GM19372 (cell line): ENCODE measurements around the gene LPIN1.

Source experiments
- ATAC-seq: cut with Tn5 transposase; IDR thresholded peaks from one replicate; pipeline ENCODE4 v1.9.1; 2021; ENCODE audit warnings: mild to moderate bottlenecking, low read depth, moderate library complexity; ENCODE audit not compliant: unreplicated experiment

Gene LPIN1, protein sequence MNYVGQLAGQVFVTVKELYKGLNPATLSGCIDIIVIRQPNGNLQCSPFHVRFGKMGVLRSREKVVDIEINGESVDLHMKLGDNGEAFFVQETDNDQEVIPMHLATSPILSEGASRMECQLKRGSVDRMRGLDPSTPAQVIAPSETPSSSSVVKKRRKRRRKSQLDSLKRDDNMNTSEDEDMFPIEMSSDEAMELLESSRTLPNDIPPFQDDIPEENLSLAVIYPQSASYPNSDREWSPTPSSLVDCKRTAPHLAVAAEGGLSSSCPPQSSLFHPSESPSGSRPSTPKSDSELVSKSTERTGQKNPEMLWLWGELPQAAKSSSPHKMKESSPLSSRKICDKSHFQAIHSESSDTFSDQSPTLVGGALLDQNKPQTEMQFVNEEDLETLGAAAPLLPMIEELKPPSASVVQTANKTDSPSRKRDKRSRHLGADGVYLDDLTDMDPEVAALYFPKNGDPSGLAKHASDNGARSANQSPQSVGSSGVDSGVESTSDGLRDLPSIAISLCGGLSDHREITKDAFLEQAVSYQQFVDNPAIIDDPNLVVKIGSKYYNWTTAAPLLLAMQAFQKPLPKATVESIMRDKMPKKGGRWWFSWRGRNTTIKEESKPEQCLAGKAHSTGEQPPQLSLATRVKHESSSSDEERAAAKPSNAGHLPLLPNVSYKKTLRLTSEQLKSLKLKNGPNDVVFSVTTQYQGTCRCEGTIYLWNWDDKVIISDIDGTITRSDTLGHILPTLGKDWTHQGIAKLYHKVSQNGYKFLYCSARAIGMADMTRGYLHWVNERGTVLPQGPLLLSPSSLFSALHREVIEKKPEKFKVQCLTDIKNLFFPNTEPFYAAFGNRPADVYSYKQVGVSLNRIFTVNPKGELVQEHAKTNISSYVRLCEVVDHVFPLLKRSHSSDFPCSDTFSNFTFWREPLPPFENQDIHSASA

DNA sequence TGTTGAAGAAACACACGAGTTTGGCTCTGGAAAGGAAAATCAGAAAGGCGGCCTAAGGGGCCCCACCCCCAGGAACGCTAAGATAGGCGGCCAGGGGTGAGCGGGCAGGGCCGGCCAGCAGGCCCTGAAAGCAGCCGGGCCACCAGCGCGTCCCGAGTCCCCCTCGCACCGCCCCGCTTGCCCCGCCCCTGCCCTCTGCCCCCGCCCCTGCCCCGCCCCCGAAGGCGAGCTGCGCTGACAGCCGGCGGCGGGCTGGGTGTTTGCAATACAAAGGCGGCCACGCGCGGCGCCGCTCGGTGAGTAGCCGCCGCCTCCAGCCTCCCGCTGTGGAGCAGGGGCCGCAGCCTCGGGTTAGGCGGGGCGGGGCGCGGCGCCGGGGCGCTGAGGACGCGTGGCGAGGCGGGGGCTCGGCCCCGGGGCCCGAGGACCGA is at the start of gene LPIN1:
Gene LPIN1, plus strand, starts transcription at position 257 of the 431 bp plus-strand sequence. CDS start 18,910 bp downstream, outside the sequence.
- peak; percentile 62 for ATAC-seq

DNA sequence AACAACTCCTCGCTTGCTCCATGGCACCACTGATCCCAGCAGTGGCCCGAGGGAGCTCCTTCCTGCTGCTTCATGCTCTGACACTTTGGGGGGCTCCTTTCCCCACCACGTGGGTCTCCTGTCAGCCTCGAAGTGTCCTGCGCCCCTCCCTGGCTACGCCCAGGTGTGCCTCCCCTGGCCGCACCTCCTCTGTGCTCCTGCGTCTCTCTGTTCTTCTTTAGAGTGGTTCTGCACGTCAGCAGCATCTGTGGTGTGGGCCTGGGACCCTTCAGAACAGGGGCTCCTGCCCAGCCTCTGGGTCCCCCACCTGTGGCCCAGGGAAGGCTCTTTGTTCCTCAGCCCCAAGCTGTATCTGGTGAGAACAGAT is 49.7 kb upstream of the LPIN1 start:
- ATAC-seq, result no peak

DNA sequence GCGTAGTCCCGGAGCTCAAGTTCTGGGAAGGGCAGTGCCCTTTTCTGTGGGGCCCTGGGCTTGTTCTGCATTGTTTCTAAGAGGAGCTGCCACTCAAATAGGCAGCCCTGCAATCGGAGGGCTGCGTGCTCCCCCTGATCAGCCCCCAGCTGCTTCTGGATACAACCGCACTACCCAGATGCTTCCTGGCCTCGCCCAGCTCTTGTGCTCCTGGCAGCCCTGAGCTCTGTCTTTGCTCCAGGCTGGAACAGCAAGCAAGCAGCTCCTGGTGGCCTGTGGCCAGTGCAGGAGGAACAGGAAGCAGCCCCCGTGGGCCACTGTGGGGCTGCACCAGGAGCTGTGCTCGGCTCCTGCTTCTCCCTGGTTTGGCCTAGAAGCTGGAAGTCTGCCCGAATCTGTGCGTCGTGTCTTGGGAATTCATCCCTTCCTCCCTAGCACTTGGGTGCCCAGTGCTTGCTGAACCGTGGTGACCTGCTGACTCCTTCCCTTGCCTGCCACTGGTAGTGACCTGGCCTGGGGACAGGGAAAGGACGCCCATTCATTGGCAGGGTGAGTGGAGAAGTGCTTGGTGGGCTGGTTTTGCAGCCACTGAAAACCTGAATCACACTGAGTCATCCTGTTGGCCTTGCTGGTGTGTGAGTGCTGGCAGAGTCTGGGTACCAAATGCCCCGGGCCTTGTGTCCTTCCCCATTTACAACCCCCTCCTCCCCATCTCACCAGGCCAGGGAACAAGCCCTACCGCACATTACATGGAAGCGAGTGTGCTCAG is 49.1 kb upstream of the LPIN1 start:
- no peak for ATAC-seq

DNA sequence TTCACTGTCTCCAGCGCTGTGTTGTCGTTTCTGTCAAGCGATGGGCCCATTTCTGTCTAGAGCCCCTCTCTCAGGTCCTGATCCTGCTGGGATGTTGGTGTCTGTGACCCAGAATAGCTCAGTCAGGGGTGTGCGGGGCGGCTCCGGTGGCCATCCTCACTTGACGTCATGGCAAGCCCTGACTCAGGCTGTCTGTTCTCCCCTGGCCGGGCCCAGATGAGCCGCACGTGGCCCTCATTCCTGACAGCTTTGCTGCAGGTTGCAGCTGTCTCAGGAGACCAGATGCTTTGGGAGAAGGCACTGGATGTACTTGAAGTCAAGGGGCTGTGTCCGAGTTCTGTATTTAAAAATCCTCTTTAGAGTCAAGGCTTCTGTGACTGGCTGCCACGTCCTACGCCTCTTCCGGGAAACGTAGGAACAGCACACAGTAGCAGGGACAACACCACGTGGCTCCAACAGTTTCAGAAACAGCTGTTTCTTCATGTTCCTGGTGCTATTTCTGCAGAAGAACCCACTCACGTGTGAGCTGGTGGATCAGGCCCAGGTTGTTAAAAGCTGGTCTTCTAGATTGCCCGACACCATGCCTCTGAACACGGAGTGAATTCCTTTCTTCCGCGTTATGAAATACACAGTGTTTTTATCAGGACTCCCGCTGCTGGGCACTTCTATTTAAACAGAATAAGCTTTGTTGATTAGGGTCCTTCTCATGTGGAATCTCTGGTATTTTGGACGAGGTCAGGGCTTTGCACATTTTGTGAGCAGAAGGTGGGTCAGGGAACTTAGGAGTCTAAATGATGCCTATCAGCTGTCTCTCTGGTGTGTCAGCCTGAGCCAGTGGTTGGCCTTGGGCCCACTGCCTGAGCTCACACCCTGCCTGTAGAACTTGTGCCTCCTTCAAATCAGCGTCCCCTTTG is 48.2 kb upstream of the LPIN1 start:
- ATAC-seq, result no peak

DNA sequence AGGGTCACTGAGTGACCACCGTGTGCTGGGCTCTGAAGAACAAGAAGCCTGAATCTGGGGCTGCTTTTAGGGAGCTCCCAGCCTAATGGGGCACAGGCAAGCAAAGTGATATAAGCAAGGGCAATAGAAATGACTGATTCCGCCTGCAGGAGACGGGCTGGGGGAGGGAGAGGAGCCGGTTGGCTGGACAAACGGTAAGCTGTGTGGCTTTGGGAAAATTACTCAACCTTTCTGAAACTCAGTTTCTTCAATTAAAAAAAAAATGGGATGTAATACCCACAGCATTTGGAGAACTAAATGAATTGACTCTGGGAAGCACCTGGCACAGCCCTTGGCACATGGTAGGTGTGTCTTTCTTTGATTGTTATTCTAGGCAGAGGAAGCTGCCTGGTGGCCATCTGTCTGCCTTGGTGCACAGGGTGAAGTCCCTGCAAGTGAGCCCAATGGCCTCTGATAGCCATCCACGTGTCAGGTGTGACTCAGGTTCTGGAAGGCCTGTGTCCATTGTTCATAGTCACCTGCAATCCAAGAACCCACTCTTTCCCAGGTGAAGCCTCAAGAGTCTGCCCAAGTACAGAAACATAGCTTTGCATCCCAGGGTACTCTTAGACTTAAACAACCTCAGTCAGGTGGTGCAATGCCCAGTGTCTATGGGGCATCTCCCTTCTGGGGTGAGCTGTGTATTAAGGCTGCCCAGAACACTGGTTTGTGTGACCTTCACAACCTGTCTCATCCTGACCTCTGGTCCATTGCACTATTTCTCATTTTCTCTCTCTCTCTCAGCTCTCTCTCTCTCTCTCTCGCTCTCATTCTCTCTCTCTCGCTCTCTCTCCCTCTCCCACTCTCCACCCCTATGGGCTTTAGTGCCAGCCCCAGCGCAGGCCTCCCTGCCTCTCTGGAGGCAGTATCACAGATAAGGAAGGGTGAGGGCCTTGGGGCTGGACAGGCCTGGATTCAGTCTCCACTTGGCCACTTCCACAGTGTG is 46.5 kb upstream of the LPIN1 start:
- ATAC-seq, result no peak

DNA sequence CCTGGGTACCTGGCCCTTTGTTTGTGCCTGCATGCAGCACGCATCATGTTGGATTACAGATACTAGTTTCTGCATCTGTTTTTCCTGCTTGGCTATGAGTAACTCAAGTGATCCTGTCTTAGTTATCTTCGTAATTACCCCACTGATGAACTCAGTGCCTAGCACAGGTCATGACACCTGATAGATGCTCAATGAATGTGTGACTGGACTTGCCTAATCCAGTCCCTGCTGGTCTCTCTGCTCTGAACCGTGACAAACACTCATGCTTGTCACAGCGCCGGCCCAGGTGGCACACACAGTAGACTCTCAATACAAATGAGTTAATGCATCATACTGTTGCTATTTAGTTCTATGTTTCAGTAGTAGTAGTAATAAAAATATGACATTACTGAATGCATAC is 45.2 kb upstream of the LPIN1 start:
- no peak for ATAC-seq

DNA sequence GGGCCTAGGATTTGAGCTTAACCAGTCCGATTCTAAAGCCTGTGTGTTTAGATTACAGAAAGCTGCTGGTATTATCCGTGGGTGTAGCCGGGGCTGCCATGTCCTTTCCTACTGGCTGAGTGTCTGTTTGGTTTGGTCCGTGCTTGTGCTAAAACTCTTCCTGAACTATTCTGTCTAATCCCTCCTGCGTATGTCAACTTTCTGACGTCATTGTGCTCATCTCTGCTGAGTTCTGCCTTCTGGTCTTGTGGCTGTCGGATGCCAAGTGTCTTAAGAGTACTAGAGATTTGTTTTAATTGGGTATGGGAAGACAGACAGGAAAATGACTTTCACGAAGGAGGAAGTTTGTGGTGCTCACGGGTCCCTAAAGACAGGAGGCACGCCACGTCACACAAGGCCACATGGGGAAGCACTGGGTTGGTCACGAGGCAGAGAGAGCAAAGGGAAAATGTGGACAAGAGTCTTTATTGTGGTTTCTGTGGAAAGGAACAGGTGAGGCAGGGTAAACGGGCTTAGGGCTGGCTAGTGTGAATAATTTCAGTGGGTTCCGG is 44.6 kb upstream of the LPIN1 start:
- no peak for ATAC-seq

DNA sequence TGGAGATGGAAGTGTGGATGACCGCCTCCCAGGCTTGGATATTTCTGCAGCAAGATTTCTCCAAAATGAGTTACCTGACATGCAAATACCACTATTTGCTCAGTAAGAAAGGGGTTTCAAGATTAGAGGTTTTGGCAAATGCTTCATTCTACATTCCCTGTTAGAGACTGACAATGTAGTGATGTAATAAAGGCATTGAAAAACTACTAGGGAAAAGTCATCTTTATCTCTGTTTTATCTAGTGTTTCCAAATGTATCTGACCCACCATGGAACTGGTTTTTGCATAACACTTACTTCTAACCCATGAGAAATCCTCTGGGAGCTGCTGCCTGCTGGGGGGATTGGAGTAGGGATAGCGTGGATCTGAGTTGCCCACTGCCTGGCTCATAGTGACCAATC is 43.5 kb upstream of the LPIN1 start:
- no peak for ATAC-seq

DNA sequence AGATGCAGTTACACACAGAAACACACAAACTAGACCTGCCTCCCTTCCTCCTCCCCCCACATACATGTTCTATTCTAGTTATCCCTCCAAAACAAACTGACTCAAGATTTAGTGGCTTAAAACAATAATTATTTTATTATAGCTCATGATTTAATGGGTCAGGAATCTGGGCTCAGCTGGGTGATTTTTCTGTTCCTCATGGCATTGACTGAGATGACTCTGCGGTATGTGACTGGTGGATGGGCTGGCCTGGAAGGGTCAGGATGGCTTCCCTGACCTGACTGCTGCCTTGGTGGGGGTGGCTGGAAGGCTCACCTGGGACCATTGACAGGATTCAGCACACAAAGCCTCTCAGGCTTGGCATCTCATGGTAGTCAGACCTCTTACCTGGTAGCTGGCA is 42.7 kb upstream of the LPIN1 start:
- no peak for ATAC-seq

DNA sequence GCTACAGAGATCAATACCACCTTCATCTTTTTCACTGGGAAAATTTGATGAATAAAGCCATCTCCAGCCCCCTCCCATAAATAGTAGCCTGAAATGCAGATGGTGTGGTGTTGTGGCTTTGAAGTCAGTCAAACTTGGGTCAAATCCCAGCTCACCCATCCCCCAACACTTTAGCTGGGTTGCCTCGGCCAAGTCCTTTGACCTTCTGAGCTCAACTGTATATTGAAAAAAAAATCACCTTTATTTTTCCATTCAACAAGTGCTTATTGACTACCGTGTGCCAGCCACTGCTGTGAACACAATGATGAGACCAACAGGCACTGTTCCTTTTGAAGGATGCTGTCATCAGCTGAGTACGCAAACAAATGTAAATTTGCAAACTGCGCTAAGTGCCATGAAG is 41.4 kb upstream of the LPIN1 start:
- no peak for ATAC-seq

DNA sequence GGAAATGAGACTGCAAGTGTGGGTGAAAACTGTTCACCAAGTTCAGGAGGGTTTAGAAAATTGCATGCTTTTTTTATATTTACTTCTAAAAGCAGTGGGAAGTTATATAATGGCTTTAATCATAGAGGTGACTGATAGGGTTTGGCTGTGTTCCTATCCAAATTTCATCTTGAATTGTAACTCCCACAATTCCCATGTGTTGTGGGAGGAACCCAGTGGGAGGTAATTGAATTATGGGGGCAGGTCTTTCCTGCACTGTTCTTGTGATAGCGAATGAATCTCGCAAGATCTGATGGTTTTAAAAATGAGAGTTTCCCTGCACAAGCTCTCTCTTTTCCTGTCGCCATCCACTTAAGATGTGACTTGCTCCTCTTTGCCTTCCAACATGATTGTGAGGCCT is 40.7 kb upstream of the LPIN1 start:
- ATAC-seq, result no peak

DNA sequence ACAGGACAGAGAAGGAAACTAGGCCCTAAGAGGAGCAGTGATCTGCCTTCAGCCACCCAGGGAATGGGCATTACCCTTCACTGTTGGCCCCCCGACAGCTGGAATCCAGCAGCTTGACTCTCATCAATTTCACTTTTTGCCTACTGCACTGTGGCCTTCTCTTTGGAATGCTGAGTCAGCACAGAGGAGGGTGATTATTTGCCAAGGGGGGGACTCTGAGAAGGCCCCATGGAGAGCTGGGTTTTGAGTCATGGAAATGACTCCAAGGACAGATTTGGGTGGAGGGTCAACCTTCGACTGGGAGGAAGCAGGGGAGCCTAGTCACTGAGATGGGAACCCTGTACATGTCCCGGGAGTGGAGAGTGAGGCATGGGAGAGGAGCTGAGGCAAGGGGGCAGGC is 38.3 kb upstream of the LPIN1 start:
- ATAC-seq, result no peak

DNA sequence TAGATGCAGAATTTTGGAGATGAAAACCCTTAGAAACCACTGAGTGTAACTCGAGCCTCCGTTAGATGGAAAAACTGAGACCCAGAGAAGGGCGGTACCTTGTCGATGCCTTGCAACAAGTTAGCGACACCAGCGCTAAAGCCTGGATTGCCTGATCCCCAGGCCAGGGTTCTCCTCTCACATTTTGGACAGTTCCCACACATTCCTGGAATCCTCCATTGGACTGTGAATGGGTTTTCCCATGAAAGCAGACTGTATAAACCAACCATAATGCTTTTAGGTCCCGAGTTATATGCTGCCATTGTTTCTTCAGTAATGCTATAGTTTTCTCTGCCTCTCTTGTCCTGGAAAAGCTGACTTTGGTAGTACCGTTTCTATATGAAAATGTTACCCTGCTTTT is 37.1 kb upstream of the LPIN1 start:
- no peak for ATAC-seq

DNA sequence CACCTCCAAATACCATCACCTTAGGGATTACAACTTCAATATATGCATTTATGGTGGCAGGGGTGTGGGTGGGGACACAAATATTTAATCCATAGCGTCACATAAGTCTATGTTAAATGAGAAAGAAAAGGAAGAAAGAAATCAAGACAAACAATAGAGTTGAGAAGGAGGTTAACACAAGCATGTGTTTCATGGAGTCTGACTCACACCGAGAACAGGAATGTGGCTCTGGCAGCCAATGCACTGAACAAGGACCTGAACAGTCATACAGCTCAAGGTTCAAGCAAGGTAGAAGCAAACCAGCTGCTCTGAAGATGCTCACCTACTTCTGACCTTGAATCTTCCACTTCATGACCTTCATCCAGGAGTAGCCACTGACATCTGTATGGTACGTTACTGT is 36.2 kb upstream of the LPIN1 start:
- no peak for ATAC-seq

DNA sequence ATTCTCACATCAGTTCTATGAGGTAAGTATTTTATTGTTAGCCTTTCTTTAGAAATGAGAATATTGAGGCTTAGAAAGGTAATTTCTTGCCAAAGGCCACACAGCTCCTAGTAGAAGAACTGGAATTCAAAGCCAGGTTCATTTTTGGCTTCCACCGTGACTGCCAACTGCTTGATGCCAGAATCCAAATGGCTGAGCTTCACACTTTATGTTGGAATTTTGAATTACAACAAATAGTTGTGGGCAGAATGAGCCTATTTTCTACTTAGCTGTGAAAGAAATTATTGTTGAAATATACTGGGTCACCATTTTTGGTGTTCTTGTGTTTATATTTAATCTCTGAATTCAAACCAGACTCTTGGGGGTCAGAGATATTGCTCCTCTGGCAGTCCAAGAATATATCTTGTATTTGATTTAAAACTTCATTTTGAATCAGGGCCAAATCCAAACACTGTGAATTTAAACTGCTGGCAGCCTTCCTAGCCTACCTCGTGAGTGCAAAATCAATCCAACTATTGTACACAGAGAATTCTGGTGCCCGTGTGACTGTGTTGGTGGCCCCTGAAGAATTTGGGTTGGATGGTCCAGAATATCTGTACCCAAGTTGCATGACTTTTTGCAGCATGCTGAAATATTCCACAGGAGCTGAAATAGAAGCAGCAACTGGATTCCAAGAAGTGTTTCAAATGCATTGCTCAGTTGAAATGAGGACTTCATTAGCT is 35.6 kb upstream of the LPIN1 start:
- ATAC-seq, result no peak

DNA sequence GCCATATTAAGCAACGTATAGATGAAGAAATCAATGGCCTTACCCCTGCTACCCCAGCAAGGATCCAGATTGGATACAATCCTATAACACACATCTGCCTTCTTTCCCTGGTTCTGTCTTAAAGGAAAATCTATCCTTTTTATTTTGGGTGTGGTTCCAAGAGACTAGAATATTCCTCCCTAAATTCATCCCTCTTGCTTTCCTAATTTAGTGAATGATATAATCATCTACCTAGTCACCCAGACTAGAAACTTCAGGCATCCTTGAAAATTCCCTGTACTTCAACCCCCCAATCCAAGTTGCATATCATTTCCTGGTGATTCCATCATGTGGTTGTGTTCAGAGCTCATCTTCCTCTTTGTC is 35.1 kb upstream of the LPIN1 start:
- ATAC-seq, result no peak

DNA sequence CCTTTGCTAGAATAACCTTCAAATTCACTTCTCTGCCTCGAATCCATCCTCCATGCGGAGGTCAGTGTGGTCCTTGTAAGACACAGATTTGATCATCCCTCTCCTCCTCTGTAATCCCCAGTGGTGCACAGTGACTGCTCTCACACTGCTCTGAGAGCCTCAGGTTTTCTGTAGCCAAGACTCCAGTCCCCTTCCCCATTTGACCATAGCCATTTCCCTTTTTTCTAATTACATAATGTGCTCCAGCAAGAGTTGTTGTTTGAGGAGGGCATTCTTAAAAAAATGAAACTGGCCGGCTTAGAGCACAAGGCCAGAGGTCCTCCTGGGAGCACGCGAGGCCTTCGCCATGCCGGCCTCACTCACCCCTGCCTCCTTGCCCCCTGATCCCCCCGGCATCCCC is 34.7 kb upstream of the LPIN1 start:
- ATAC-seq, result no peak

DNA sequence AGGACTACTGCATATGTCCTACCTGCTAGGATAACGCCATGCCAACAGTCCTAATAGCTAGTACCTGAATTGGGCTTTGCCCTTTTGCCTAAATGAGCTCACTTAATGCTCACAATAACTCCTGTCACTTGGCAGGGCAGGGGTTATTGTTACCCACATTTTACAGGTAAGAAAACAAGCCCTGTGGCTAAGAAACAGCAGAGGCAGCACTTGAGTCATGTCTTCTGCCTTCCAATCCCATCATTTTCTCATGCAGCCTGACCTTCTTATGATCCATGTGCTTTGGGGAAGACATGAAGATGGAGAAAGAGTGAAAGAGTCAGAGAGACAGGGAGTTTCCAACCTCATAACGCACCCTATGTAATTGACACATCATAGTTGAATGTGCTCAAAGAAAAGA is 33.6 kb upstream of the LPIN1 start:
- no peak for ATAC-seq
